Measurements from ENCODE around the gene MDK.
"Not testable (repeated sequence)": the region's sequence is repeated elsewhere in the genome, so short reads cannot be mapped to it uniquely, and the experiment has no call there.

MDK gene

GRCh38 chr11:46378811-46379481, 2.5 kb upstream of the MDK start:
- Histone ChIP-seq H3K9me3 (ENCODE audit: control insufficient read depth in 1 of 2, low read length in 2 of 2) (no peaks in the 10 kb centered on the region), H3K4me1 (ENCODE audit: control insufficient read depth in 1 of 2, insufficient read depth in 2 of 2, low read length in 2 of 2) (peaks cover 0 to 20% of the 10 kb centered on the region in 2 donors), H3K4me3 (ENCODE audit: low read depth in 1 of 2, low read length in 2 of 2) (no peak overlapping the region), H3K36me3 (ENCODE audit: control insufficient read depth in 1 of 2, insufficient read depth in 2 of 2, low read length in 2 of 2) (peaks cover 6 to 43% of the 10 kb centered on the region in 2 donors), H3K27ac (ENCODE audit: low read length) (no peak overlapping the region), H3K27me3 (ENCODE audit: low read depth, low read length) (no peaks in the 10 kb centered on the region)

DNA sequence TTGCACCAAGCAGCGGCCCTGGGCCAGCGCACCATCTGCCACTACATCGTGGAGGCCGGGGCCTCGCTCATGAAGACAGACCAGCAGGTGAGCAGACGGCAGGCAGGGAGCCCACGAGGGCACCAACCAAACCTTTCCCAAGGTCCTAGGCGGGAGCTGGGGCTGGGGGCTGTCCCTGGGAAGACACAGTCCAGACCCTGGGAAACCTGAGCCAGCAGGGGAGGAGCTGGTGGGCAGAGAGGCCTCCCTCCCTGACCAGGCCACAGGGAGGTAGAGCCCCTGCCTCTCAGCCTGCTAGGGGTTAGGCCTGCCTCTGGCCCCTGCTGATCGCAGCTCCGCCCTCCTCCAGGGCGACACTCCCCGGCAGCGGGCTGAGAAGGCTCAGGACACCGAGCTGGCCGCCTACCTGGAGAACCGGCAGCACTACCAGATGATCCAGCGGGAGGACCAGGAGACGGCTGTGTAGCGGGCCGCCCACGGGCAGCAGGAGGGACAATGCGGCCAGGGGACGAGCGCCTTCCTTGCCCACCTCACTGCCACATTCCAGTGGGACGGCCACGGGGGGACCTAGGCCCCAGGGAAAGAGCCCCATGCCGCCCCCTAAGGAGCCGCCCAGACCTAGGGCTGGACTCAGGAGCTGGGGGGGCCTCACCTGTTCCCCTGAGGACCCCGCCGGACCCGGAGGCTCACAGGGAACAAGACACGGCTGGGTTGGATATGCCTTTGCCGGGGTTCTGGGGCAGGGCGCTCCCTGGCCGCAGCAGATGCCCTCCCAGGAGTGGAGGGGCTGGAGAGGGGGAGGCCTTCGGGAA, 1.8 kb upstream of the MDK start:
- Histone ChIP-seq H3K4me1 (ENCODE audit: control insufficient read depth in 1 of 2, insufficient read depth in 2 of 2, low read length in 2 of 2) (peaks cover 0 to 20% of the 10 kb centered on the region in 2 donors), H3K4me3 (ENCODE audit: low read depth in 1 of 2, low read length in 2 of 2) (peak overlapping the region in 1 of 2 donors; percentile 73), H3K36me3 (ENCODE audit: control insufficient read depth in 1 of 2, insufficient read depth in 2 of 2, low read length in 2 of 2) (peaks cover 6 to 36% of the 10 kb centered on the region in 2 donors)
- not testable (repeated sequence) for H3K27ac ChIP-seq (ENCODE audit: low read length); H3K27me3 ChIP-seq (ENCODE audit: low read depth, low read length); H3K9me3 ChIP-seq (ENCODE audit: control insufficient read depth in 1 of 2, low read length in 2 of 2)

DNA sequence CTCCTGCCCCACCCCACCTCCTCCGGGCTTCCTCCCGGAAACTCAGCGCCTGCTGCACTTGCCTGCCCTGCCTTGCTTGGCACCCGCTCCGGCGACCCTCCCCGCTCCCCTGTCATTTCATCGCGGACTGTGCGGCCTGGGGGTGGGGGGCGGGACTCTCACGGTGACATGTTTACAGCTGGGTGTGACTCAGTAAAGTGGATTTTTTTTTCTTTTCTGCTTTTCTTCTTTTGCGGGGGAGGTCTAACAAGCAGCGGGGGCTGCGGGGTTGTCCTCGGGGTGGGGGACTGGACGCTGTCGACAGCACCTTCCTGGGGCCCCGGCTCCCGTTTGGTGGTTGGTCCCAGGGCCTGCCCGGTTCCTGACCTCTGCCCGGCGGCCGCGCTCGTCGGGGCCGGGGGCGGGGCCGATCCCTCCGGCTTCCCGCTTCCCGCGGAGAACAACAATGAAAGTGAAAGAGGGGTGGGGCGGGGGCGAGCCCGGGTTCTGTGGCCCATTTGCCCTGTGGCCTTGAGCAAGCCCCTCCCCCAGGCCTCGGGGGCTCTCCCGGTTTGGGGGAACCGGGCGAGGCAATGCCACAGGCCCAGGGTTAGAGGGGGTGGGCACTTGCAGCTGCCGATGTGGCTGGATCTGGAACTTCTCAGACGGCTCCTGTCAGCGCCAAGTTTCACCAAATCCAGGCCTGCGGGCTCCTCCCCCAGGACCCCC, 975 bp upstream of the MDK start:
- H3K4me1 ChIP-seq (ENCODE audit: control insufficient read depth in 1 of 2, insufficient read depth in 2 of 2, low read length in 2 of 2) = peaks cover 0 to 20% of the 10 kb centered on the region in 2 donors
- H3K4me3 ChIP-seq (ENCODE audit: low read depth in 1 of 2, low read length in 2 of 2) = peak overlapping the region; percentile 62 to 73
- H3K9me3 ChIP-seq (ENCODE audit: control insufficient read depth in 1 of 2, low read length in 2 of 2) = no peaks in the 10 kb centered on the region
- H3K27ac ChIP-seq (ENCODE audit: low read length) = no peak overlapping the region
- H3K27me3 ChIP-seq (ENCODE audit: low read depth, low read length) = no peaks in the 10 kb centered on the region
- peaks cover 3 to 28% of the 10 kb centered on the region in 2 donors for H3K36me3 ChIP-seq (ENCODE audit: control insufficient read depth in 1 of 2, insufficient read depth in 2 of 2, low read length in 2 of 2)

DNA sequence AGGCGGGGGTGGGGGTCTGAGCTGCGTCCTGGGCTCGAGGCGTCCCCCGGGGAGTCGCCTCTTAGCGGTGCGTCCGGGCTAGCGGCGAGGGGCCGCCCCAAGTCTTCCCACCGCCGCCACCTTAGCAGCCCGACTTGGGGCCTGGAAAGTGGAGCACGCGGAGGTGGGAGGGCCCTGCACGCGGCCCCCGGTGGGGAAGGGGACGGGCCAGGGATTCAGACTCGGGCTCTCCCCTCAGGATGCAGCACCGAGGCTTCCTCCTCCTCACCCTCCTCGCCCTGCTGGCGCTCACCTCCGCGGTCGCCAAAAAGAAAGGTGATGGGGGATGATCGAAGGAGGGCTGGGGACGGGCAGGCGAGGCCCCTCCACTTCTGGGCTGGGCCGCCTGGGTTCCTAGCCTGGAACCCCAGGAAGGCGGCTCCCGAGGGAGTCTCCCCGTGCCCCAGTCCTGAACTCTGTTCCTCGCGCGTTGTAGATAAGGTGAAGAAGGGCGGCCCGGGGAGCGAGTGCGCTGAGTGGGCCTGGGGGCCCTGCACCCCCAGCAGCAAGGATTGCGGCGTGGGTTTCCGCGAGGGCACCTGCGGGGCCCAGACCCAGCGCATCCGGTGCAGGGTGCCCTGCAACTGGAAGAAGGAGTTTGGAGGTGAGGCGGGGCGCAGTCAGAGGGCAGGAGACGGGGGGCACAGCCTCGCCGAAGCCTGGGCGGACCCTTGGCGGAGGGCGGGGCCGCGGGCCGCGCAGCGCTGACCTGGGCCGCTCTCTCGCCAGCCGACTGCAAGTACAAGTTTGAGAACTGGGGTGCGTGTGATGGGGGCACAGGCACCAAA, 563 bp downstream of the MDK start:
- Histone ChIP-seq H3K4me1 (ENCODE audit: control insufficient read depth in 1 of 2, insufficient read depth in 2 of 2, low read length in 2 of 2) (peaks cover 0 to 20% of the 10 kb centered on the region in 2 donors), H3K27me3 (ENCODE audit: low read depth, low read length) (peaks cover 7% of the 10 kb centered on the region), H3K27ac (ENCODE audit: low read length) (no peak overlapping the region), H3K9me3 (ENCODE audit: control insufficient read depth in 1 of 2, low read length in 2 of 2) (no peaks in the 10 kb centered on the region), H3K4me3 (ENCODE audit: low read depth in 1 of 2, low read length in 2 of 2) (peak overlapping the region; percentile 44 to 62), H3K36me3 (ENCODE audit: control insufficient read depth in 1 of 2, insufficient read depth in 2 of 2, low read length in 2 of 2) (peaks cover 3 to 12% of the 10 kb centered on the region in 2 donors)

- Histone ChIP-seq H3K9me3 (ENCODE audit: control insufficient read depth in 1 of 2, low read length in 2 of 2) (no peaks in the 10 kb centered on the region), H3K36me3 (ENCODE audit: control insufficient read depth in 1 of 2, insufficient read depth in 2 of 2, low read length in 2 of 2) (peaks cover 2 to 4% of the 10 kb centered on the region in 2 donors), H3K4me1 (ENCODE audit: control insufficient read depth in 1 of 2, insufficient read depth in 2 of 2, low read length in 2 of 2) (peaks cover 0 to 20% of the 10 kb centered on the region in 2 donors), H3K27ac (ENCODE audit: low read length) (no peak overlapping the region), H3K4me3 (ENCODE audit: low read depth in 1 of 2, low read length in 2 of 2) (peak overlapping the region; percentile 44 to 62), H3K27me3 (ENCODE audit: low read depth, low read length) (peaks cover 7% of the 10 kb centered on the region)
Measured at GRCh38 chr11:46382646-46383403, 1.4 kb downstream of the MDK start.

DNA sequence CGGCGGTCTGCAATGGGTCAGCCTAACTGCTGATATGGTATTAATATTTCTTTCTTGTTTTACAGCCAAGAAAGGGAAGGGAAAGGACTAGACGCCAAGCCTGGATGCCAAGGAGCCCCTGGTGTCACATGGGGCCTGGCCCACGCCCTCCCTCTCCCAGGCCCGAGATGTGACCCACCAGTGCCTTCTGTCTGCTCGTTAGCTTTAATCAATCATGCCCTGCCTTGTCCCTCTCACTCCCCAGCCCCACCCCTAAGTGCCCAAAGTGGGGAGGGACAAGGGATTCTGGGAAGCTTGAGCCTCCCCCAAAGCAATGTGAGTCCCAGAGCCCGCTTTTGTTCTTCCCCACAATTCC, 1.9 kb downstream of the MDK start:
- Histone ChIP-seq H3K4me1 (ENCODE audit: control insufficient read depth in 1 of 2, insufficient read depth in 2 of 2, low read length in 2 of 2) (peaks cover 0 to 20% of the 10 kb centered on the region in 2 donors), H3K36me3 (ENCODE audit: control insufficient read depth in 1 of 2, insufficient read depth in 2 of 2, low read length in 2 of 2) (no peaks in the 10 kb centered on the region), H3K9me3 (ENCODE audit: control insufficient read depth in 1 of 2, low read length in 2 of 2) (no peaks in the 10 kb centered on the region), H3K27me3 (ENCODE audit: low read depth, low read length) (peaks cover 12% of the 10 kb centered on the region), H3K27ac (ENCODE audit: low read length) (peak overlapping the region; percentile 14), H3K4me3 (ENCODE audit: low read depth in 1 of 2, low read length in 2 of 2) (no peak overlapping the region)

GRCh38 chr11:46383974-46384701, 2.7 kb downstream of the MDK start:
- Histone ChIP-seq H3K27me3 (ENCODE audit: low read depth, low read length) (peaks cover 20% of the 10 kb centered on the region), H3K36me3 (ENCODE audit: control insufficient read depth in 1 of 2, insufficient read depth in 2 of 2, low read length in 2 of 2) (no peaks in the 10 kb centered on the region), H3K4me1 (ENCODE audit: control insufficient read depth in 1 of 2, insufficient read depth in 2 of 2, low read length in 2 of 2) (peaks cover 4 to 21% of the 10 kb centered on the region in 2 donors), H3K9me3 (ENCODE audit: control insufficient read depth in 1 of 2, low read length in 2 of 2) (no peaks in the 10 kb centered on the region), H3K27ac (ENCODE audit: low read length) (peak overlapping the region; percentile 14), H3K4me3 (ENCODE audit: low read depth in 1 of 2, low read length in 2 of 2) (no peak overlapping the region)

DNA sequence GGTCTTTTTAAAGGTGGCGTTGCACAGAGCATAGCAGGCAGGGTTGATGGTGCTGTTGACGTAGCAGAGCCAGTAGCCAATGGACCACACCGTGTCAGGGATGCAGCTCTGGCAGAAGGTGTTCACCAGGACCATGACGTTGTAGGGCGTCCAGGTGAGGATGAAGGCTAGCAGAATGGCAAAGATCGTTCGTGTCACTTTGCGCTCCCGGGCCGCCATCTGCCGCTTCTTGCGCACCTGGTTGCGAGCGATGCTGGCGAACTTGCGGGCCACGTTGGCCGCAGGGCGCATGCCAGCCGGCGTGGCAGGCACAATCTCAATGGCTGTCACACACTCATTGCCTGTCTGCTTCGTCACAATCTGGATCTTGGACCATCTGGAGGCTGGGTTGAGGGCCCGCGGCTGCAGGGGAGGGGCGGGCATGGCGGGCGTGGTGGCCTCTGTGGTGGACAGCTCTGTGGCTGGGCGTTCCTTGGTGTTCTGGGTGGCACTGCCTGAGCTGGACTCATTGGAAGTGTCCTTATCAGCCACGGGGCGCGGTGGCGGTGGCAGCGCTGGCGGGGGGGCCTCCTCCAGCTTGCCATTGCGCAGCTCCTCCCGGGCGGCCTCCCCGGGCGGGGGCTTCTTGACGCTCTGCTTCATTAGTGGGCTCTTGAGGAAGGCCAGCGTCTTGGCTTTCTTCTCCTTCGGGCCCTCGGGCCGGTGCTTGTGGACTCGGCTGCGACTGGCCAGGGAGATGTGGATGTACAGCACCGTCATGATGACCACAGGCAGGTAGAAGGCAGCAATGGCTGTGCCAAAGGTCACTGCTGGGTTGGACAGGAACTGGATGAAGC, 3.9 kb downstream of the MDK start:
- Histone ChIP-seq H3K27ac (ENCODE audit: low read length) (no peak overlapping the region), H3K4me1 (ENCODE audit: control insufficient read depth in 1 of 2, insufficient read depth in 2 of 2, low read length in 2 of 2) (peaks cover 4 to 32% of the 10 kb centered on the region in 2 donors), H3K36me3 (ENCODE audit: control insufficient read depth in 1 of 2, insufficient read depth in 2 of 2, low read length in 2 of 2) (no peaks in the 10 kb centered on the region), H3K4me3 (ENCODE audit: low read depth in 1 of 2, low read length in 2 of 2) (no peak overlapping the region), H3K9me3 (ENCODE audit: control insufficient read depth in 1 of 2, low read length in 2 of 2) (no peaks in the 10 kb centered on the region), H3K27me3 (ENCODE audit: low read depth, low read length) (peaks cover 31% of the 10 kb centered on the region)

DNA sequence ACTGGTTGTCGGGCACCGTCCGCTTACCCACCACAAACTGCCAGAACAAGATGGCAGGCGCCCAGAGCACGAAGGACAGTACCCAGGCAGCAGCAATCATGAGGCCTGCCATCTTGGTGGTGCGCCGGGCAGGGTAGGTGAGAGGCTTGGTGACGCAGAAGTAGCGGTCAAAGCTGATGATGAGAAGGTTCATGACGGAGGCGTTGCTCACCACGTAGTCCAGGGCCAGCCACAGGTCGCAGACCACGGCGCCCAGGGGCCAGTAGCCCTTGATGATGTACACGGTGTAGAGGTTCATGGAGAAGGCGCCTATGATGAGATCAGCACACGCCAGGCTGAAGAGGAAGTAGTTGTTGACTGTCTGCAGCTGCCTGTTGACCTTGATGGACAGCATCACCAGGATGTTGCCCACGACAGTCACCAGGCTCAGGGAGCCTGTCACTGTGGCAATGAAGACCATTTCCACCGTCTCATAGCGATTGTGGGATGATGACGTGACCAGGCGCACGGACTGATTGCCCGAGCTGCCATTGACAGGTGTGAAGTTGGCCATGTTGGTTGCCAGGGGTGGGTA, 4.6 kb downstream of the MDK start:
- Histone ChIP-seq H3K27me3 (ENCODE audit: low read depth, low read length) (peaks cover 38% of the 10 kb centered on the region), H3K9me3 (ENCODE audit: control insufficient read depth in 1 of 2, low read length in 2 of 2) (no peaks in the 10 kb centered on the region), H3K36me3 (ENCODE audit: control insufficient read depth in 1 of 2, insufficient read depth in 2 of 2, low read length in 2 of 2) (no peaks in the 10 kb centered on the region), H3K4me1 (ENCODE audit: control insufficient read depth in 1 of 2, insufficient read depth in 2 of 2, low read length in 2 of 2) (peaks cover 4 to 34% of the 10 kb centered on the region in 2 donors), H3K4me3 (ENCODE audit: low read depth in 1 of 2, low read length in 2 of 2) (no peak overlapping the region), H3K27ac (ENCODE audit: low read length) (no peak overlapping the region)

Measured in muscle layer of duodenum (tissue), 2 donors.